ENCODE measurements around the gene PTPRD. TPM values are rescaled to one million over a fixed set of nuclear protein-coding genes. Genes with fewer than 3 reads are reported as not detected.

Gene PTPRD
- total and polyA plus RNA-seq, 2 experiments from 2014 or later, result 11.5 to 58.0 TPM

- no peaks in the 10 kb centered on the region for H3K79me2 ChIP-seq (replicated peaks; ENCODE audit: insufficient read depth)
- no peaks in the 10 kb centered on the region for H3F3A ChIP-seq (replicated peaks; ENCODE audit: low read depth)
- H4K20me1 ChIP-seq (replicated peaks; ENCODE audit: insufficient read depth), result no peaks in the 10 kb centered on the region
- Mint-ChIP-seq H3K27ac (no peak overlapping the region), H3K4me3 (no peak overlapping the region), H3K4me1 (peaks cover 19% of the 10 kb centered on the region), H3K27me3 (ENCODE audit: insufficient read depth, low read depth, poor library complexity) (no peaks in the 10 kb centered on the region), H3K9me3 (no peaks in the 10 kb centered on the region), H3K36me3 (ENCODE audit: low read depth) (no peaks in the 10 kb centered on the region)
- DNase-seq (ENCODE audit: low spot score) (no peak), ATAC-seq (no peak)
- H3K27ac ChIP-seq (ENCODE audit: low read depth), result no peak overlapping the region
- no peak overlapping the region for H2AFZ ChIP-seq
- no peak overlapping the region for H3K4me3 ChIP-seq
- 0 out of 2 replicates have a peak, but pooled peaks cover 6% of the 10 kb centered on the region for H3K4me1 ChIP-seq (ENCODE audit: insufficient read depth)
- H3K36me3 ChIP-seq (ENCODE audit: insufficient read depth), result no peaks in the 10 kb centered on the region
- TF ChIP-seq EZH2 (IDR thresholded peaks at IDR 0.05; ENCODE audit: low read depth, unreplicated experiment) (no peak), CTCF (conservative IDR thresholded peaks at IDR 0.05; ENCODE audit: low read depth in 2 of 2) (no peak), NANOG (IDR thresholded peaks at IDR 0.05; ENCODE audit: borderline replicate concordance) (no peak), POLR2AphosphoS5 (IDR thresholded peaks at IDR 0.05; ENCODE audit: low read depth) (no peak), ETS1 (IDR thresholded peaks at IDR 0.05) (no peak), JUNB (IDR thresholded peaks at IDR 0.05; ENCODE audit: unreplicated experiment) (no peak), ZNF331 (CRISPR knock-in tag; IDR thresholded peaks at IDR 0.05; ENCODE audit: low read depth) (no peak), STAT1 (IDR thresholded peaks at IDR 0.05; ENCODE audit: unreplicated experiment) (no peak), EZH2phosphoT487 (IDR thresholded peaks at IDR 0.05; ENCODE audit: unreplicated experiment) (no peak), CREB1 (CRISPR knock-in tag; IDR thresholded peaks at IDR 0.05; ENCODE audit: low read depth) (no peak), ZNF114 (CRISPR knock-in tag; IDR thresholded peaks at IDR 0.05) (no peak), REST (IDR thresholded peaks at IDR 0.05; ENCODE audit: unreplicated experiment) (no peak), ZNF462 (CRISPR knock-in tag; IDR thresholded peaks at IDR 0.05) (no peak)
- no peaks in the 10 kb centered on the region for H3K27me3 ChIP-seq (ENCODE audit: insufficient read depth)
- no peak overlapping the region for H3K4me2 ChIP-seq
- no peaks in the 10 kb centered on the region for H3K9me2 ChIP-seq (ENCODE audit: insufficient read depth)
These were observed 1745.7 kb downstream of the PTPRD start for GRCh38 chr9:8867148-8867547.
